G401.6 (cell line): ENCODE results near the gene PSRC1.
A peak's percentile ranks its signal among the peaks of the same experiment; 100 is the strongest.
"Not testable (repeated sequence)": the region's sequence is repeated elsewhere in the genome, so short reads cannot be mapped to it uniquely, and the experiment has no call there.

Experiments
- FAIRE-seq: peaks from 2 replicates; lab custom pipeline; 2012; peaks lifted over from hg19 to GRCh38; lab: Jason Lieb, UNC

The PSRC1 gene

DNA sequence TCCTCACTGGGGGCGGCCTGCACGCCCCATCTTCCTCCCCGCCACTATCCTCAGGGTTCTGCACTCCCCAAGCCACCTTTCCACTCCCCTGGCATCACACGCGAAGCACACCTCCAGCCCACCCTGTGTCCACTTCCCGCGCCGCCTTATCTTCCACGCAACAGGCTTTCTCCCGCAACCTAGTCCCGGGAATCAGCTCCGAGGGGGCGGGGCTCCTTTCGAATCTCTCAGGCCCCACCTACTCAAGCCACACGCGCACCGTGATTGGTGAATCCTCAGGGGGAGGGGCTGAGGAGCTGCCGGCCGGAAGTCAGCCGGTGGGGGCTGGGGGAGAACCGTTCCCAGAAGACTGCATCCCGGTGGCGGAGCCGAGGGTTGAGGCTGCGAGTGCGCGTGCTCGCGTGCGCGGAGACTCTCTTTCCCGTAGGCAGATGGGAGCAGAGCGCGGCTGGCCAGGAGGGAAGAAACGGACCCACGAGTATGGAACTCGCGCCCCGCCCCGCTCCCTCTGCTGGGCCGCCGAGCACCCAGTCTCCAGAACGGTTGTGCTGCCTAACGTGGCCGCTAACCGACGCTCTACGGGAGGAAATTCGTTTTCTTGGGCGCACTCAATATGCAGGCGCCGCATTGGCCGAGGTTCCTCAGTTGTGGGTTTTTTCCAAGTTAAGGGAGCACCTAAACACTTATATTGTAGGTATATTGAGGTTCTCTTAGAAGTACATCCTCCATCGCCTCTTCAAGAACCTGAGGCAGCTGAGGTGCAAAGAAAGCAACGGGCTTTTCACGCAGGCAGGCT is at the start of gene PSRC1:
Gene PSRC1, minus strand, starts transcription at position 194 of the 796 bp plus-strand sequence.
- FAIRE-seq = peak; percentile 93

DNA sequence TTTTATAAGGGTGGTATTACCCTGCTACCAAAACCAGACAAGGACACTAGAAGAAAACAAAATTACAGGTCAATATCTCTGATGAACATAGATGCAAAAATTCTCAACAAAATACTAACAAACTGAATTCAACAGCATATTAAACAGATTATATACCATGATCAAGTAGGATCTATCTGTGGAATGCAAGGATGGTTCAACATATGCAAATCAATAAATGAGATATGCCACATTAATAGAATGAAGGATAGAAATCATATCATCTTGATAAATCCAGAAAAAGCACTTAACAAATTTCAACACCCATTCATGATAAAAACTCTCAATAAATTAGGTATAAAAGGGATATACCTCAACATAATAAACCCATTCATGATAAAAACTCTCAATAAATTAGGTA is 48.2 kb upstream of the PSRC1 start:
- no peak for FAIRE-seq

DNA sequence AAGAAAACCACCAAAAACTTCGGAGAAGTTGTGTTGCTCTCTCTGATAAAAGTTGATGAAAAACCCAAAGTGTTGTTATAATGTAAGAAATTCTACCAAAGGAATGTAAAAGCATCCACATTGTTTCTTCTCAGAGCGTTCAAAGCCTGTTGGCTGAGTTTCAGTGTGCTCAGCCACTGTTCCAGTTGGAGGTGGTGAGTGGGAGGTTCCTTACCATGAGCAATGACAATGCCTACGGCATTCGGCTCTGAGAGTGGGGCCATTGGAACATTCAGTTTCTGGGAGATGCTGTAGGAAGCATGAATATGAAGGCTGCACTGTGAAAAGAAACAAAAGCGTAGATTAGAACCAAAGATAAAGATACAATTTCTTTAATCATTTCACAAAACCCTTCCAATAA is 44.3 kb upstream of the PSRC1 start:
- FAIRE-seq = no peak

DNA sequence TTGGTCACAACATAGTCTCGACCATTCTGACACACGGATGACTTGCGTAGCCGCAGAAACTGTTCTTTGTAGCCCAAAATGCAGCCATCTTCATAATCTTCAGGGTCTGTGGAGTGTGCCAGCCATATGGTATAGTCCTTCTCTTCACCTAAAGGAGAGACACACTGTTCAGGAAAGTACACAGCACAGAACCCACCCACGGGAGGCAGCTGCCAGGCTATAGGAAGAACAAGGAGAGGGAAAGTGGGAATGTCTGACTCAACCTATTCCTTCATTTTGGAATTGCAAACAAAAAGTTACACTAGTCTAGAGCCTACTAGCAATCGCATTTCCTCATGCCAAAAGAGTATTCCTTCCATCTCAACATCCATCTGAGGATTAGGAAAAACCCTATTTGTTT is 40.0 kb upstream of the PSRC1 start:
- FAIRE-seq = no peak

DNA sequence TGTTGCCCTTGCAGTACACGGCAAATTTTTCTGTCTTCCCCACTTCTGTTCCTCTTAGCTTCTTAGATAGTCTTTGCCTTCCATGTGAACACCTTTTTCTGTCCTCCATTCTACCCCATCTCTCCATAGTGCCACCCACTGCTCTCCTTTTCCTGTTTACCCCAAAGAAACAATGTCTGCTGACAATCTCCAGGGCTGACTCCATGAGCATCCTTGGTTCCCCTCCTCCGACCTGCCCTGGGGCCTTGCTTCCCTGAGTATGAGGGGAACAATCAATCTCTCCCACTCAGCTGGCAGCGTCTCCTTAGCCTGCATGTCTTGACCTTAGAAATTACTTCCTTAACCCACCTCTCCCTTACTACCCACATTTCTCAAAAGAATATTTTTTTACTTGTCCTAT is 36.2 kb upstream of the PSRC1 start:
- no peak for FAIRE-seq

DNA sequence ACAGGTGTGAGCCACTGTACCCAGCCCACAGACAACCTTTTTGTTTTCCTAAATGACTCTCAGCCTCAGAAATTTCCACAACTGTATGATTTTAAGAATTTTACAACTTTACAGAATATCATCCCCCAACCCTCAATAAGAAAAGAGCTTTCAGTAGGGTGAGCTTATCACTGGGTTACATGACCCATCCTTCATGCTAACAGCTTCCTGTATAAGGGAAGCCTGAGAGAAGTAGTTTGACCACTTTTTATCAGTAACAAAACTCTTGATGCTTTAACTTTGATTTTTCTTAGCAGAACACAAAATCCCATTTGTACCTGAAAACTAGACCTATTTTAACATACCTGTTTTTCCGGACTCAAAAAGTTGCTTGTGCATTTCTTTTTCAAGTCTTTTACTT is 33.6 kb upstream of the PSRC1 start:
- FAIRE-seq = no peak

DNA sequence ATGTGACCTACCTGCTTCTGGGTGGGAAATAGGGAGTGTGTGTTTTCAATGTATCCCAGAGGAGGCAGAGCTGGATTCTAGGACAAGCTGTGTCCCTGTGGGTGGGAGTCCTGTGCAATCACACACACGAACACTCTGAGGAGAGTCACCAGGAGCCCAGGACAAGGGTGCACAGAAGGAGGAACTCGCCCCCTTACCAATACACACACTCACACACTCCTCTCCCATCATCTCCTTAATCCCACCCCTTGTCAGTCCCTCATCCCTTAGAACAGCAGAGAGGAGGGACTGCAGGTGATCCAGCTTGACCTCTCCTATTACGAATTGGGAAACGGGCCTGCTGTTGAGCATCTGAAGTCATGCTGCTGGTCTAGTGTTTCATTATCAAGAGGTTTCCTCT is 32.3 kb upstream of the PSRC1 start:
- FAIRE-seq = no peak

DNA sequence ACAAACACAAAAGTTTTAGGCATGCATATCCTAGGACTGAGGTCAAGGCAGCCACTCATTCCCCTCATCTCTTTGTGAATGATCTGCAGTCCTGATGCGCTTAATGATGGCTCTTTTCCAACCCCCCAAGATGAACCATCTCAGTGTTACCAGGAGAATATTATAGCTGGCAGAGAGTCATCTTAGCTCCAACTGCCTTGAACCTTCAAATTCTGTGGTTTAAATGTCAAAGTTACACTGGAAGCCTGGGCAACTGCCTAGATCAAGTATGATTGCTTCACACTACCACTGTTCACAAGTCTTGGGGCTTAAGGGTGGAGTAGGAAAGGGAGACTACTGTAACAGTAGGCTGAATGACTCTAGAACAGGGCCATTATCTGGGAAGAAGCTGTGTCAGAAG is 31.9 kb upstream of the PSRC1 start:
- no peak for FAIRE-seq

DNA sequence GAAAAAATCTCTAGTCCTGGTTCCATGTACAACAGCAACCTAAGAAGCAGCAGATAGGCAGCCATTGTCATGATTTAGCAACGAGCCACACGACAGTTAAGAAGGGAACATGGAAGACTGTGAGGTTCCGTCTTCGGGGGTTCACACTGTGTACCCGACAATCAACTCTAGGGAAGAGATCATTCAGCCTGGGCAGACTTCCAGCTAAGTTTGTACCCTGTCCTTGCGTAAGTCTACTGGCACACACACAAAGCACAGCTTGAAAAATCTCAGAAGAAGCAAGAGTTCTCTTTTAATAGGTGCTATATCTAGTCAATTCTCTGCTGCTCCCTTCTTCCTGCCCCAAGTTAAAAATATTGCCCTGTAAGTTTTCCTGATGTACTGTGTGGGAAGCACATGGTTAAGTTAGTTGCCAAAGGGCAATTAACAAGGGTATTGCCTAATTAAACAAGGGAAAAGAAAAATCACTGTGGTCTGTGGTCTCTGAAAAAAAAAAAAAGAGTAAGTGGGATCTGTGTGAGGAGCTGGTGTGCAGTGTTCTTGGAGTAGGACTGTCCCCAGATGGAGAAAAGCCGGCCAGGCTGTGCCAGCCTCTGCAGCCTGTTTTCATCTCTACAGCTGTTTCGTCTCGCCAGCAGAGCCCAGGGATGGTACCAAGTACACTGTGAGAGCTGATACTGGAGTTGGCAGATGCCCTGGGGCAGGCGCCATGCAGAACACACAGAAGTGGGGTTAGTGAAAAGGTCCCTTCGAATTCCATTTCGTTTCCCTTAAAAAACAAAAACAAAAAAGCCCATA is 30.2 kb upstream of the PSRC1 start:
- FAIRE-seq = no peak

DNA sequence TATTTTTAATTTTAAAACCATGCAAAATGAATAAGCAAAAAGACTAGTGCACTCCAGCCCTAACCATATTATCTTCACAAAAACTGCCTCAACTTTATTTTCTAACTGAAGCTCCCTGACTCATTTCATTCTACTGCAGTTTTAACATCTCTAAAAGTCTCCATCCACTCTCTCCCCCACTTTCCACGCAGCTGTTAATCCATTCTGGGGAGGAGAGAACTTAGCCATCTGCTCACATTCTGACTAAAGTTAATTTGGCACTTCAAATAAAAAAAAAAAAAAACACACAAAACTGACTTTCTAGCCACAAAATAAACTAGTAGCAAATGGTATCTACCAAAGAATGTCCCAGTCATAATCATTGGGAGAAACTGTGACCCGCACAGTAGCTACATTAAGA is 29.3 kb upstream of the PSRC1 start:
- no peak for FAIRE-seq

DNA sequence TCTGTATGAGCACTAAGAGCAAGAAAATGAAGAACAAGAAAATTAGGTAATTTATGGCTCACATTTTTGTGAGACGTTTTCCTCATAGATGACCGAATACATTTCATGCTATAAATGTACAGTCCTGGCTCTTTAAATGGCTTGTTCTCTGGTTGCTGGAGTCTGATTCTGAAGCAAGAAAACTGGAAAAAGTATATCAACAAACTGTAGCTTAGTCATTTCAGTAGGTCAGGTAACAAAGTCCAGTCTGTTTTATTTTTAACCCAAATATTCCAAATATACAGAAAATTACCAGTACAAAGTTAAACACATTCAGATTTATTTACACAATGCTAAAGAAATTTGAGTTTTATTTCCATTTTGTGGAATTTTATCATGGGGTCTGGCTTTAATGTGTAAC is 26.4 kb upstream of the PSRC1 start:
- FAIRE-seq = no peak

DNA sequence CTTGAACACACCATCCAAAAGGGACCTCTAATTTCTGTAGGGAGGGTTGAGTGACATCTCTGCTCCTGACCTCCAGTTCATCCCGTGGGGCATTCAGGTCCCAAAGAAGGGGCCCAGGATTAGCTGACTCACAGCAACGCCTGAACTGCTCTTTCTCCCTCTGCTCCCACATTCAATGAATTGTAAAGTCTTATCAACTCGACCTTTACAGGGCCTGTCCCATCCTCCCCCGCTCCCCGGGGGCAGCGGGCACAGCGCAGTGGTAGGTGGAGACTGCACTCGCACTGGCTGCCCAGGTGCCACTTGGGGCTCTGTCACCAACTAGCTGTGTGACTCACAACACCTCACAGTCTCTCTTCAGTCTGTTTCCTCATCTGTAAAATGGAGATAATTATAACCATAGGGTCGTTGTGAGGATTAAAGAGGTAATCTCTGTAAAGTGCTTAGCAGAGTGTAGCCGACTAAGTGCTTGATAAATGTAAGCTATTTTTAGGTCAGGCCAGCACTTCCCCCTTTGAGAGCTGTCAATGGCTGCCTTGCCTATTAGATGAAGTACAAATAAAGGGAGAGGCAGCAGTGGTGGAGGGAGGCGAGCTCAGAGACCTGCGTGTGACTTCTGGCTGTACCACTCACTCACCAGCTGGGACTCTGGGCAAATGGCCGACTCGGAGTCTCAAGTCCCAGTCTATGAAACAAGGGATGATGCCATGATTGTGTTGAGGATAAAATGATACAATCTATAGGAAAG is 24.5 kb upstream of the PSRC1 start:
- no peak for FAIRE-seq

DNA sequence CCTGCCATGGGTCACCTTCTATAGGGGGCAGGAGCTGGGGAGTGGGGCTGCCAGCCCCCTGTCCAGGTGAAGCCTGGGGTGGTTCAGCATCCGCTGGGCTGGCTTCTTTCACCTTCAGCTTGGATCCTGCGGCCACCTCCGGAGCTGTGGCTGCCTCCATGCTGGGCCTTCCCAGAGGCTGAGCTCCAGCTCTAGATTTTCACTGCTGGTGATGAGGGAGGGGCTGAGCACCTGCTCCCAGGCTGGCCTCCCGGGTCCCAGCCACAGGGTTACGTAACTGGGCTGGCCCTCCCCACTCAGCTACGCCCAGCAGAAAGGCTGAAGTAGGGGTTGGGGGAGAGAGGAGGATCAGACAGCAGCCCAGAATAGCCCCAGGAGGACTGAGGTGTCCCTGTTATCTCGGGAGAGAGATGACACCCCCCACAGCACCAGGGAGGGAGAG is 23.9 kb upstream of the PSRC1 start, which contains the start of gene MYBPHL:
Gene MYBPHL, minus strand, starts transcription at position 180 of the 442 bp plus-strand sequence. Its CDS starts 20 bp downstream, at position 160.
- FAIRE-seq = no peak

DNA sequence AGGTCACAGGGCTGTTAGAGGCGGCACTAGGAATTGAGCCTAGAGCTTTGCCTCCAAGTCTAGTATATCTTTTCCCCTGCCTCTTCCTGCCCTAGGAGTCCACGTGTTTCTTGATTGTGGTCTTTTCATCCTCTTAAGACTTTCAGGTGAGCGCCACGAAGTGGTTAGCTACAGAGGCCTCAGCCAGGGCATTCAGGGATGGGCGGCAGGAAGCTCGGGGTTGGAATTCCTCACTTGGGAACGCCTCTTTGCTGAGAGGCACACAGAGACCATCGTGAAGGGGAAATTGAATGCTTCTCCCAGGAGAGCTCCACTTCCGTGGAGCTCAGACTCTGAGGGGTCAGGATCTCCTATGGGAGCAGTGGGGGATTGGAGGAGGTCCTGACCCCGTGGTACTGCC is 23.0 kb upstream of the PSRC1 start:
- not testable (repeated sequence) for FAIRE-seq

DNA sequence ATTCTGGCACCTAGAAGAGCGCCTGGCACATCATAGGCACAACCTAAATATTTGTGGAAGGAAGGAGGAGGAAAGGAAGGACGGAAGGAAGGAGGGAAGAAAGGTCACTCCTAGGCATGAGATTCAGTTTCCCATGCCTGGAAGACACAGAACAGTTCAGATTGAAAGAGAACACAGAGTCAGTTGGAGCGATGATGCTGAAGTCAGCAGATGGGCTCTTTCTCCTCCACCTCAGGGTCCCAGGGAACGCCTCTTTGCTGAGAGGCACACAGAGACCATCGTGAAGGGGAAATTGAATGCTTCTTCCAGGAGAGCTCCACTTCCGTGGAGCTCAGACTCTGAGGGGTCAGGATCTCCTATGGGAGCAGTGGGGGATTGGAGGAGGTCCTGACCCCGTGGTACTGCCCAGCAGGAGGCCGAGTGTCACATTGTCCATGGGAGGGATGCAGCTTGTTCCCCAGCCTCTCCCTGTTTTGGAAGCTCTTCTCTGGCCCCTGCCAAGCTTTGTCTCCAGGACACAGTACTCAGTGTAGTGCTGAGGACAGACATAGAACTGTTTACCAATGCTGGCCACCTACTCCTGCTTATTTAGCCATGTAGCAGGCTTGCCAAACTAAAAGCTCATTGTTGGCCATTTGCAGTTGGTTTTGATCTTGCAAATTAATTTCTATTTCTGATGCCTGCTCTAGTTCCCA is 21.4 kb upstream of the PSRC1 start:
- no peak for FAIRE-seq

DNA sequence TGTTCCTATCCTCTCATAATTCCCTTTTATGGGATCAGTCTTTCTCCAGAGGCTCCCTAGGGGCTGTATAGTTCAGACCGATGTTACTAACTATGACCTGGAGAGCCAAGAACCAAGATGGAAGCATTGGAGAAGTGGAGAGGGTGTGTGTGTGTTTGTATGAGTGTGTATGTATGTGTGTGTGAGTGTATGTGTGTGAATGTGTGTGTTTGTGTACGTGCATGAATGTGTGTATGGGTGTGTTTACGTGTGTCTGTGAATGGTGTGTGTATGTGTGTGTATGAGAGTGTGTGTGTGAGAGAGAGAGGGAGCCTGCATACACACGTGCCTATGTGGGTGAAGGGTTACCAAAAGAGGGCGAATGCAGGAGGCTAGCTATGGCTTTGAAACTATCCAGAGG is 18.9 kb upstream of the PSRC1 start:
- no peak for FAIRE-seq

DNA sequence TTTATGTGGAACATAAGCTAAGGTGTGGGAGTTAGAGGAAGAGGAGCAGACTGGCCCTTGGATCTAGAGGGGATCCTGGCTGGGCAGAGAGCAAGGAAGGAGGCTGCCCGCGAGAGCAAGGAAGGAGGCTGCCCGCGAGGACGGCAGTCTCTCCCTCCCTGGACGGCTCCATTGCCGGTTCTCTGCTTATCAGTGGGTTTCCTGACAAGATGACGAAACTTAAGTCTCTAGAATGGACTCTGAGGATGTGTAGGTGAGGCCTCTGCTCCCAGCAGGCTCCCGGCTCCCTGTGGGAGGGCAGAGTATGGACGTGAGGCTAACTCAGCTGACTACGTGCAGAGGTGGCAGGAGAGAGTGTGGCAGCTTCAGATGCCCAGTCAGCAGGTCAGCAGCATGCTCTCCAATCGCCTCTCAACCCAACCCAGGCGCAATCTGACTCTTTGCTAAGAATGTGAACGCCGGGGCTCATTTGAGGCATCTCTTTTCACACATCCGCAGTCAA is 17.8 kb upstream of the PSRC1 start:
- FAIRE-seq = no peak

DNA sequence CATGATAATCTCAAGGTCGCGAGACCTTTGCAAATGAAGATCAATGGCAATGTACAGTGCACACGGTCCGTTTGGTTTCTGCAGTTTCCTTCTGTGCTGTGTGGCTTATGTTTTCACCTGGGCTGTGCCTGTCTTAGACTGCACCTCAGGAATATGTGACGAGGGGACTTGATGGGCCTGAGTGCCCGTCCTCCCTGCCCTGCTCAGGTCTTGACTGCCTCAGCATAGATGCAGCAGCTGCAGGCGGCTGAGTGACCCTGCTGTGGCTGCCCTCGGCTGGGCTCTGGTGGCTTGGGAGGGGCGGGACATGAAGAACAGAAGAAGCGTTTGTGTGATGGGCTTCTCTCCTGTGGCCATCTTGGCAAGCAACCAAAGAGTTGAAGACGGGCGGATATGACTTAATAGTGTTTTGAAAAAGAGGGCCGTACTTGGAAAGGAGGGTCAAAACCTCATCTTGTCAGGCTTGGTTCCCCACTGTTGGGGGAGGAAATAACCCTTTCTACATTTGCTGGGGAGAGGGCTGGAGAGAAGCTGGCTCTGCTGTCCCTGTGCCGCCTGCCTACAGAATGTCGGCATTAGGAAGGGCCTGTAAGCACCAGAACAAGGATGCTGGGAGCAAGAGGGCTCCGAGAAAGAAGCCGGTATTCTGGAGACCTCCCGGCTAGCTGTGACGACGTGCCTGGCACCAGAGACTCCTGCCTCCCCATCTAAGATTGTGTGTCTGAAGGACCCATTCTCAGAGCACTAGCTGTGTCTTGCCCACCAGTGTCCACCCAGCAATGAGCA is 16.8 kb upstream of the PSRC1 start:
- FAIRE-seq = no peak

DNA sequence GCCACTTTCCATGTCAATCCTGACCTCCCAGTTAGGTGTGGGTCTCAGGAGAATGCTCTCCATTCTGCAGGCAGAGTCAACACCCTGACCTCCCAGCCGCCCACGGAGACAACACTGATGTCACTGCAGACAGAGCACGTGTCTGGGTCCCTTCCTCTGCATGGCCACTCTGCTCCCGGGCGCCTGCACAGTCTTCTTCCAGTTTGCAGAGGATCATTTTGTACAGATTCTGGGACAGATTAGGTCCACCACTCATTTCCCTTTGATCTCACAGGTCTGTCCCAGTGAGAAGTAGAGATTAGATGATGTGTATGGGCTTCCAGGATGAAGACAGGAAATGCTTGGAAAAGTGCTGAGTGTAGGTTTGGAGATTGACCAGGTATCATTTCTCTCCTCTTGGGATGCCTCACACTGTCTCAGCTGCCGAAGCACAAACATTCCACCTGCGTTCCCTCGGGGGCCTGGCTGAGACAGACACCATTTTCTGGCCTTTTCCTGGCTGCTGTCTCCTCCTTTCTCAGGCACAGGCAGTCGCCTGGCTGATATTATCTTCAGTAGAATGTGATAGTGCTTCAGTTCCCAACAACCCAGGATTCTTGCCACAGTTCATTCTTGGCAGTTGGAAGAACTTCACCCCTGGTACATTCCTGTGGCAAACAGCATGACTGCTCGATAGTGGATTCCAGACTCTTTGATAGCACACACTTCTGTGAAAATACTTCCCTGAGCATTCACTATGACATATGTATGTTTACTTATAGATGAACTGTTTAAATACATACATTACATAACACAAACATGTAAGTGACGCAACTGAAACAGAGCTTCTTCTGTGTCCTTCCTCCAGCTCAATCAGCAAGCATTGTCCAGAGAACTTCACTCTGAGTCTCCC is 16.0 kb upstream of the PSRC1 start:
- FAIRE-seq = no peak

DNA sequence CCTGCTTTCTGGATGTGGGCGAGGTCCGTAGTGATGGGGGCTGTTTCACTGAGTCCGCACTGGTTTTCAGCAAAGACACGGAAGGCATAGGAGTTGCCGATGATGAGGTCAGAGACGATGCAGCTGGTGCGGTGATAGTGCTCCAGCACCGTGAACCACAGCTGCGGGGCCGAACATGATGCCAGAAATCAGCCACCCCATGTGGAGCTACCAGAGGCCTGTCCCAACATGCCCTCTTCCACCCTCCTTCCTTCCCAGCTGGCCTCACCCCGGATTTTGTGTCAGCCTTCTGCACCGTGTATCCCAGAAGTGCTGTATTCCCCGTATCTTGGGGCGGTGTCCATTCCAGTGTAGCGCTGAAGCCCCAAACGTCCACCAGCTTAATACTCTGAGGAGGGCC is 13.8 kb upstream of the PSRC1 start:
- FAIRE-seq = no peak
